CD14-positive monocyte (primary cell): ENCODE results near the gene KIAA1755. TPM values are rescaled to one million over a fixed set of nuclear protein-coding genes. Genes with fewer than 3 reads are reported as not detected.

Experiments used
- DNase-seq, 3 donors: peaks; one replicate each; pipeline ENCODE4 v3.0.0-alpha.2; 2011 to 2022
- H2AFZ ChIP-seq: 2 replicates; pipeline ENCODE4 v1.6.0; 2012; ENCODE audit warnings: mild to moderate bottlenecking, low read depth, low read length, inconsistent platforms; ENCODE audit not compliant: insufficient read depth, poor library complexity, severe bottlenecking
- H3K27ac ChIP-seq, 2 donors: 1 replicate in 1 of 2; 2 replicates in 1 of 2; pipeline ENCODE4 v1.5.1; 2012 to 2013; ENCODE audit warnings: low read length in 2 of 2, control low read depth in 1 of 2, inconsistent platforms in 1 of 2, low read depth in 1 of 2, mild to moderate bottlenecking in 1 of 2
- H3K27me3 ChIP-seq, 2 donors: one replicate each; pipeline versions ENCODE4 v1.6.0 to v1.6.1; 2011 to 2013; ENCODE audit warnings: low read length in 2 of 2; ENCODE audit not compliant: control insufficient read depth in 2 of 2, insufficient read depth in 2 of 2
- H3K36me3 ChIP-seq, 2 donors: replicated peaks in 1 of 2; 1 replicate in 1 of 2; 2 replicates in 1 of 2; pipeline versions ENCODE4 v1.5.1 to v1.6.1; 2012 to 2013; ENCODE audit warnings: low read length in 2 of 2, control low read depth in 1 of 2, inconsistent platforms in 1 of 2, mild to moderate bottlenecking in 1 of 2; ENCODE audit not compliant: insufficient read depth in 2 of 2, control insufficient read depth in 1 of 2
- H3K4me1 ChIP-seq, 2 donors: 1 replicate in 1 of 2; 2 replicates in 1 of 2; pipeline versions ENCODE4 v1.5.1 to v1.6.1; 2012 to 2013; ENCODE audit warnings: low read length in 2 of 2, control low read depth in 1 of 2, inconsistent platforms in 1 of 2, mild to moderate bottlenecking in 1 of 2, moderate library complexity in 1 of 2; ENCODE audit not compliant: insufficient read depth in 2 of 2, control insufficient read depth in 1 of 2
- H3K4me2 ChIP-seq: replicated peaks from 2 replicates; pipeline ENCODE3; 2012; ENCODE audit warnings: low read length, moderate library complexity, mild to moderate bottlenecking; ENCODE audit not compliant: poor library complexity, severe bottlenecking; ENCODE audit errors: extremely low read depth
- H3K4me3 ChIP-seq, 3 experiments: fragments of 200-600 bp in 1 of 3; sonication (generic) in 1 of 3; replicated peaks in 1 of 3; 1 replicate in 2 of 3; 2 replicates in 1 of 3; pipeline ENCODE4 v1.5.1; 2011 to 2013; ENCODE audit warnings: low read length in 3 of 3, mild to moderate bottlenecking in 3 of 3, control low read depth in 2 of 3, low read depth in 2 of 3, inconsistent platforms in 1 of 3, moderate library complexity in 1 of 3
- H3K79me2 ChIP-seq: 2 replicates; pipeline ENCODE4 v1.6.0; 2012; ENCODE audit warnings: mild to moderate bottlenecking, control low read depth, inconsistent platforms, low read length, moderate library complexity; ENCODE audit not compliant: insufficient read depth
- H3K9ac ChIP-seq: 2 replicates; pipeline ENCODE4 v1.6.0; 2017; ENCODE audit warnings: low read length, mild to moderate bottlenecking; ENCODE audit not compliant: insufficient read depth, poor library complexity, severe bottlenecking
- H3K9me3 ChIP-seq, 2 donors: replicated peaks in 1 of 2; 1 replicate in 1 of 2; 2 replicates in 1 of 2; pipeline versions ENCODE4 v1.5.1 to v1.6.1; 2012 to 2013; ENCODE audit warnings: low read length in 2 of 2, control low read depth in 1 of 2; ENCODE audit not compliant: control insufficient read depth in 1 of 2, insufficient read depth in 1 of 2
- H4K20me1 ChIP-seq: 2 replicates; pipeline ENCODE4 v1.6.0; 2012; ENCODE audit warnings: mild to moderate bottlenecking, low read length, control low read depth, moderate library complexity; ENCODE audit not compliant: insufficient read depth
- H3K27ac Mint-ChIP-seq, 7 donors: one replicate each; pipeline ENCODE4 v1.8.0; 2020; ENCODE audit warnings: mild to moderate bottlenecking in 7 of 7, mixed read lengths in 7 of 7, moderate library complexity in 6 of 7, inconsistent platforms in 2 of 7
- H3K27me3 Mint-ChIP-seq, 3 donors: one replicate each; pipeline ENCODE4 v1.8.0; 2021 to 2022; ENCODE audit warnings: low read depth in 3 of 3, mild to moderate bottlenecking in 3 of 3, mixed read lengths in 3 of 3, moderate library complexity in 3 of 3, inconsistent platforms in 1 of 3
- H3K36me3 Mint-ChIP-seq, 2 donors: one replicate each; pipeline ENCODE4 v1.8.0; 2020; ENCODE audit warnings: mixed read lengths in 2 of 2, inconsistent platforms in 1 of 2, mild to moderate bottlenecking in 1 of 2
- H3K4me1 Mint-ChIP-seq: one replicate; pipeline ENCODE4 v1.8.0; 2020; ENCODE audit warnings: mild to moderate bottlenecking, mixed read lengths
- H3K4me3 Mint-ChIP-seq, 2 donors: one replicate each; pipeline ENCODE4 v1.8.0; 2020; ENCODE audit warnings: mild to moderate bottlenecking in 2 of 2, mixed read lengths in 2 of 2, moderate library complexity in 1 of 2
- H3K9me3 Mint-ChIP-seq, 7 donors: one replicate each; pipeline ENCODE4 v1.8.0; 2020 to 2022; ENCODE audit warnings: mixed read lengths in 7 of 7, mild to moderate bottlenecking in 6 of 7, moderate library complexity in 6 of 7, inconsistent platforms in 2 of 7
- CTCF ChIP-seq: fragments of 200-600 bp; IDR thresholded peaks from one replicate; pipeline ENCODE4 v1.8.0; 2022; ENCODE audit warnings: antibody characterized with exemption, mild to moderate bottlenecking
- WGBS: methylation state at CpG from one replicate; pipeline ENCODE4 v1.1.5; 2013; ENCODE audit warnings: missing lambda C conversion rate; ENCODE audit not compliant: insufficient coverage; 5-methylcytosine and 5-hydroxymethylcytosine counted together
- intact Hi-C, 2 donors: fragments of 100-400 bp; cut with micrococcal nuclease; formaldehyde crosslinking; loops; one replicate each; pipeline versions ENCODE4 v1.15.0 to v1.15.1; 2023
- polyA plus RNA-seq, 3 donors: library from polyadenylated mRNA; depleted of rRNA in 1 of 3; unstranded in 2 of 3; stranded (reverse) in 1 of 3; fragments of 300-500 nt in 2 of 3; fragments of >200 nt in 1 of 3; fragmentation: Illumina TruSeq in 2 of 3; gene quantifications; 1 replicate in 2 of 3; 2 replicates in 1 of 3; pipeline ENCODE4 v1.2.3, GENCODE V29; 2012 to 2021

Gene KIAA1755
- polyA plus RNA-seq, 3 donors: not detected

GRCh38 chr20:38212806-38213606 lies 47.5 kb downstream of the KIAA1755 start:
- TF ChIP-seq CTCF: no peak
- H3K36me3 ChIP-seq: no peaks in the 10 kb centered on the region
- no peak overlapping the region for H3K4me3 Mint-ChIP-seq
- H2AFZ ChIP-seq: no peak overlapping the region
- H3K4me1 Mint-ChIP-seq: peaks cover 21% of the 10 kb centered on the region
- H3K27ac Mint-ChIP-seq: no peak overlapping the region
- peaks cover 10 to 11% of the 10 kb centered on the region in 2 donors for H3K4me1 ChIP-seq
- no peak overlapping the region for H3K4me2 ChIP-seq
- intact Hi-C loops: no loop called here
- H3K4me3 ChIP-seq: no peak overlapping the region
- H3K79me2 ChIP-seq: no peaks in the 10 kb centered on the region
- no peak overlapping the region for H3K9ac ChIP-seq
- 85% methylated on average over 15 of the region's 18 CpGs for WGBS
- H3K27me3 ChIP-seq: no peaks in the 10 kb centered on the region
- no peak for DNase-seq
- no peaks in the 10 kb centered on the region for H3K9me3 ChIP-seq
- H3K36me3 Mint-ChIP-seq: no peaks in the 10 kb centered on the region
- H4K20me1 ChIP-seq: no peaks in the 10 kb centered on the region
- H3K27ac ChIP-seq: no peak overlapping the region
- peaks cover 0 to 2% (median 0%) of the 10 kb centered on the region in 7 donors for H3K9me3 Mint-ChIP-seq
- H3K27me3 Mint-ChIP-seq: peaks cover 3 to 8% (median 6%) of the 10 kb centered on the region in 3 donors

GRCh38 chr20:38211200-38212097 lies 49.1 kb downstream of the KIAA1755 start:
- Histone ChIP-seq H3K27me3 (no peaks in the 10 kb centered on the region), H3K27ac (no peak overlapping the region), H2AFZ (no peak overlapping the region), H3K79me2 (no peaks in the 10 kb centered on the region), H3K4me2 (no peak overlapping the region), H3K4me1 (peaks cover 14 to 18% of the 10 kb centered on the region in 2 donors), H4K20me1 (no peaks in the 10 kb centered on the region), H3K9me3 (no peaks in the 10 kb centered on the region), H3K36me3 (no peaks in the 10 kb centered on the region), H3K9ac (no peak overlapping the region), H3K4me3 (no peak overlapping the region)
- Mint-ChIP-seq H3K36me3 (no peaks in the 10 kb centered on the region), H3K27ac (peak overlapping the region; percentile 48 to 91 (median 74)), H3K9me3 (peaks cover 0 to 2% (median 0%) of the 10 kb centered on the region in 7 donors), H3K4me1 (peaks cover 21% of the 10 kb centered on the region), H3K4me3 (no peak overlapping the region), H3K27me3 (peaks cover 3 to 6% (median 5%) of the 10 kb centered on the region in 3 donors)
- no peak for TF ChIP-seq CTCF
- intact Hi-C loops: no loop called here
- no peak for DNase-seq
- 97% methylated on average over 5 of the region's 9 CpGs for WGBS
